GM18909 (cell line): ENCODE measurements around the gene PTPN11.
A peak's percentile ranks its signal among the peaks of the same experiment; 100 is the strongest.
"Not testable (repeated sequence)": the region's sequence is repeated elsewhere in the genome, so short reads cannot be mapped to it uniquely, and the experiment has no call there.

Experiments
- ATAC-seq: cut with Tn5 transposase; IDR thresholded peaks from one replicate; pipeline ENCODE4 v1.9.1; 2021; ENCODE audit warnings: mild to moderate bottlenecking; ENCODE audit not compliant: unreplicated experiment, poor library complexity

PTPN11 gene

DNA sequence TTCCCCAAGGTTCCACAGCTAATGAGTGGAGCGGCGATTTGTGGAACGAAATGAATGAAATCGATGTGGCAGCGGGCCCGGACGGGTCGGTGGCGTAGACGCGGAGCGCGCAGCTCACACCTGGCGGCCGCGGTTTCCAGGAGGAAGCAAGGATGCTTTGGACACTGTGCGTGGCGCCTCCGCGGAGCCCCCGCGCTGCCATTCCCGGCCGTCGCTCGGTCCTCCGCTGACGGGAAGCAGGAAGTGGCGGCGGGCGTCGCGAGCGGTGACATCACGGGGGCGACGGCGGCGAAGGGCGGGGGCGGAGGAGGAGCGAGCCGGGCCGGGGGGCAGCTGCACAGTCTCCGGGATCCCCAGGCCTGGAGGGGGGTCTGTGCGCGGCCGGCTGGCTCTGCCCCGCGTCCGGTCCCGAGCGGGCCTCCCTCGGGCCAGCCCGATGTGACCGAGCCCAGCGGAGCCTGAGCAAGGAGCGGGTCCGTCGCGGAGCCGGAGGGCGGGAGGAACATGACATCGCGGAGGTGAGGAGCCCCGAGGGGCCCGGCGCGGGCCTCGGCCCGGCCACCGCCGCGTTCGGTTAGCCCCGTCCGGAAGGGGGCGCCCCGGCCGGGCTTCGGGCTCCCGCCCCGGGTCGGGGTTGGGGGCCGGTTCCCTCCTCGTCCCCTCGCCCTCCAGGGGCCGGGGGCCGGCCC, at the start of gene PTPN11:
TSS of gene PTPN11 (plus strand) at position 340 of the 689 bp plus-strand sequence. CDS start at position 505, 165 bp downstream.
- ATAC-seq: peak; percentile 79

DNA sequence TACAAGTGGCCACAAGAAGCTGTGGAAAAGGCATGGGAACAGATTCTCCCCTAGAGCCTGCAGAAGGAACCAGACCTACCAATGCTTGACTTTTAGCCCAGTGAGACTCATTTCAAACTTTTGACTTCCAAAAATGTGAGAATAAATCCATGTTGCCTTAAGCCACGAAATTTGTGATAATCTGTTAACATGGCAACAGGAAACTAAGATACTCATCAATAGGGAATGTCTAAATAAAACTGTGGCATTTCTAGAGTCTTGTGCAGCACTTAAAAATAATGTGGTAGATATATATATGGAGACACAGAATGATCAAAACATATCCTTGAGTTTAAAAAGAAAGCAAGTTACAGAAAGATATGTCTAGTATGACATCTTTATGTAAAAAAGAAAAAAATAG, 48.5 kb upstream of the PTPN11 start:
- ATAC-seq: no peak

DNA sequence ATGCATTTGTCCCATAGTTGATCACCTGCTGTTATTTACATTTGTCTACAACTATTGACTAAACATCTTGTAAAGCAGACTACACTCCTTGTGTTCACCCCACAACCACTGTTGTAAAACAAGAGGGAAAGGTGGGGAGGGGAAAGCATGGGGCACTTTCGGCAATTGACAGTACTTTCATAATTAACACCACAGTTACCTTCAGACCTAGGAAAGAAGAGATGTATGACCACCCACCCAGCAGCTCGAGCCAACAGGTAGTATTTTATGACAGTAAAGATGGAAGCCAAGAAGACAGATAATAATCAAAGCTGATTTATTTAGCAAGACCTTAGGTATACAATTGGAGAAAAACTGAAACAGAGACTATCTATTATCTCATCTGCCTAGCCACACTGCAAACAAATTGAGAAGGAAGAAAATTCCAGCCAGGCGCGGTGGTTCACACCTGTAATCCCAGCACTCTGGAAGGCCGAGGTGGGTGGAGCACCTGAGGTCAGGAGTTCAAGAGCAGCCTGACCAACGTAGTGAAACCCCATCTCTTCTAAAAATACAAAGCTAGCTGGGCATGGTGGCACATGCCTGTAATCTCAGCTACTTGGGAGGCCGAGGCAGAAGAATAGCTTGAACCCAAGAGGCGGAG, 47.8 kb upstream of the PTPN11 start:
- ATAC-seq: no peak

DNA sequence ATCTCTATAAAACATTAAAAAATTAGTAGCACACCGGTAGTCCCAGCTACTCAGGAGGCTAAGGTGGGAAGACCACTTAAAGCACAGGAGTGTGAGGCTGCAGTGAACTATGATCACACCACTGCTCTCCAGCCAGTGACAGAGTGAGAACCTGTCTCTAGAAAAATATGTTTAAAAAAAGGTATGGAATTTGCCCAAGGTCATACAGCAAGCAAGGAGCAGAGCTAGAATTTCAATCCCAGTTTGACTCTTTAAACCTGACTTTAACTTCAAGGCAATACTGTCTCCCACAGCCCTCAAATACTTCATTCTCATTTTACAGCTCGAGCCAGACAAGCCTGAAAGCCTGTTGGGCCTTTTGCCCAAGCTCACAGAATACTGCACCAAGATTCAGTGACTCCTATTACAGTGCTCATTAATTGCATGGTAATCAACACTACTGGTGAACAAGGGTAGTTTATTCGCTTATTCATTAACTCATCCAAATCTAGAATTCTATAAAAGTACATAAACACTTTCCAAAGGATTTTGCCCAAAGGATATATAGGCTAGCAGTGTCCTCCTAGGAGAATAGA, 44.5 kb upstream of the PTPN11 start:
- ATAC-seq: no peak

DNA sequence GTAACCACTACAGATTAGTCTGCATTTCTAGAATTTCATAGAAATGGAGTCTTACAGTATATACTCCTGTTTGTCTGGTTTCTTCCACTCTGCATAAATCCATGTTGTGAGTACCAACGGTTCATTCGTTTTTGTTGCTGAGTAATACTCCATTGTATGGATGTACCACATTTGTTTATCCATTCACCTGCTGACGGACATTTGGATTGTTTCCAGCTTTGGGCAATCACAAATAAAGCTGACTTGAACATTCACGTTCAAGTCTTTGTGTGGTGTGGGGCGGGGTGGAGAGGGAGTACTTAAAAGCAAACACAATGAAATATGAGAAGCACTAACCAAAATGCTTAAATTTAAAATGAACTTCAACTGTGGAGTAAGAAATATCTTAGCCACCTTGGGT, 43.6 kb upstream of the PTPN11 start:
- ATAC-seq: no peak

DNA sequence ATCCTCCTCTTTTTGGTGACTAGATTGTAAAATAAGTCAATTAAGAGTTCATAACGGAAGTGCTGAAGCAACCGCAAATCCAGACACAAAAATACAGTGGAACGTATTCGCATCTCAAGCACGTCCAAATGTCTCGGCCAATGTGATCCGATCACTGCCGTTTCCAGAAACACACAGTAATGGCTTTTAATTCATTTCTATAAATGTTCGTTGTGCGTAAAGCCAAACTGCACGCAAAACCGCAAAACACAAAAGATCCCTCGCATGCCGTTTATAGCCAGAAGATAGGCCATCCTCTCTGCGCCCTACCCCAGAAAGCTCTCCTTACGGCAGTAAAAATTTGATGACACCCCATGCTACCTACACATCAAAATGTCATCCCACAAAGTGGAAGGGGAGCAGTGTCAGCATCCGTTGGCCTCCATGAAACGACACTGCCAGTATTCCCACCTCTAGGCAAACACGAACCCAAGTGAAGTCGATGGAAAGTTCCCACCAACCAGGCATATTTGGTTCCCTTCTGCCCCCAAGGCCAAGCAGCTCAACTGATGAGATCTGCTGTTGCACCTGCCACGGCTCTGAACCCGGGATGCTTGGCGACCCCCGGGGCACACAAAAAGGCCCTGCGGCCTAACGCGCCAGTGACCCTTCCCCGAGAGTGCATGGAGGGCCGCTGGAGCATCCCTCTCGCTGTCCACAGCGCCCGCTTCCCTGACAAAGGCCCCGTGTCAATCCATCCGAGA, 37.9 kb upstream of the PTPN11 start:
- ATAC-seq: no peak

DNA sequence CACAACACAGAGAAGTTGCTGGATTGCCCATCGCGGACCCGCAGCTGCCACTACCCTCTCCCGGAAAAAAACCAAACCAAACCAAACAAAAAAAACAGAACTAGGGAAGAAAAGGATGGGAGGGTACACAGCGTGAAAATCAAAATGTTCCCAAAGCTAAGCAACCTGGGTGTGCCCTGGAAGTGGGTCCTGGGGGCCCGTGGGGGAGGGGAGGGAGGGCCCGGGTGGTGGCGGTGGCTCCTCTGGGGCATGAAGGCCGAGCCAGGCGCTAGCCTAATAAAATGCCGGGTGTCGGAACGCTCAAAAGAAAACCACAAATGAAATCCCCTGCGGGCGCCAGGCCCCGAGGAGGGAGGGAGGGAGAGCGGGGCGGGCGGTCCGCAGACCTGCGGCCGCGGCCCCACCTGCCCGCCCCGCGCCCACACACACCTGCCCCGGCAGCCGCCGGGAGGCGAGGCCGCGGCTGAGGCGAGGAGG, 37.3 kb upstream of the PTPN11 start:
- ATAC-seq: peak; percentile 55

DNA sequence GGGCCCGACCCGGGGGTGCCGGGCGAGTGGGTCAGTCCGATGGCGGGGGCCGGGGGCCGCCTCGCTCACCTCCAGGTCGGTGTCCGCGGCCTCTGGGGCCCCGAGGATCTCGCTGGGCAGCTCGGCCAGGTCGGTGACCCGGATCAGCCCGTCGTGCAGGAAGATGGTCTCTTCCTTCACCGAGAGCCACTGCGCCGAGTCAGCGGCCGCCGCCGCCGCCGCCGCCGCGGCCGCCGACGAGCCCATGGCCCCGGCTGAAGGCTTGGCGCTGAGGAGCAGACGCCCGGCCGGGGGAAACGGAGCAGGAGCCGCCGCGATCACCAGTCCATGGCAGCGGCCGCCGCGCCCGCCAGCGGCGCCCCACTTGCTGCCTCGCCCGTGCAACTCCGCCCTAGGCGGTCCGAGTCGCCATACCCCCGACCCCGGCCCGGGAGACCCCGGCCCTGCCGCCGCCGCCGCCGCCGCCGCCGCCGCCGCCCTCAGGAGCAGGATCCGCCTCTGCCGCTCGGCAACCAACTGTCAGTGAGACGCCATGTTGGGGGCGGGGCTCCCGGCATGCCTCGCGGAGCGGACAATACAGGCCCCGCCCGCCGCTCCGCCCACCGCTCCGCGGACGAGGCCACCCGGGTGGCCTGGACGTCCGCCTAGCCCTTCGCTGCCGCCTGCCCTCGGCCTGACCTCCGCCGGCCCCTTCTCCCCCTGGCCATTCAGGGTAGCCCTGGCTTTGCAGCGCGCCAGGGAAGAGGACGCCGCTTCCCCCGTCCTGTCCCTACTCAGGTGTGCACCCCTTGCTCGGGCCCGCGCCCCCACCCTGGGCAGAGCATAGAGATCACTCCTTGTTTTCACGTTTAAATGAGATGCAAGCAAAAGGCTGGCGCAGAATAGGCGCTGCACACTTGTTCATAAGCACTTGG, 36.6 kb upstream of the PTPN11 start, which contains the start of gene HECTD4:
TSS of gene HECTD4 (minus strand) at position 549 of the 914 bp plus-strand sequence. CDS start at position 246, 303 bp downstream.
- peak; percentile 91 for ATAC-seq

DNA sequence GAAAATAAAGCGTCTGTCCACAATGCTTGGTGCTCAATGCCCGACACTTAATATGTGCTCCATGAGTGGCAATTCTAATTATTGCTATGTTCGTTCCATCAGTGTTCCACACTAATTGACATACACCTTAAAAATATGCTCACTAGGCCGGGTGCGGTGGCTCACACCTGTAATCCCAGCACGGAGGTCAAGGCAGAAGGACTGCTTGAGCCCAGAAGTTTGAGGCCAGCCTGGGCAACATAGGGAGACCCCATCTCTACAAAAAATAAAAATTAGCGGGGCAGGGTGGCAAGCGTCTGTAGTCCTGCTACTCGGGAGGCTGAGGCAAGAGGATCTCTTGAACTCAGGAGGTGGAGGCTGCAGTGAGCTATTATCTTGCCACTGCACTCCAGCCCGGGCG, 35.9 kb upstream of the PTPN11 start:
- no peak for ATAC-seq

DNA sequence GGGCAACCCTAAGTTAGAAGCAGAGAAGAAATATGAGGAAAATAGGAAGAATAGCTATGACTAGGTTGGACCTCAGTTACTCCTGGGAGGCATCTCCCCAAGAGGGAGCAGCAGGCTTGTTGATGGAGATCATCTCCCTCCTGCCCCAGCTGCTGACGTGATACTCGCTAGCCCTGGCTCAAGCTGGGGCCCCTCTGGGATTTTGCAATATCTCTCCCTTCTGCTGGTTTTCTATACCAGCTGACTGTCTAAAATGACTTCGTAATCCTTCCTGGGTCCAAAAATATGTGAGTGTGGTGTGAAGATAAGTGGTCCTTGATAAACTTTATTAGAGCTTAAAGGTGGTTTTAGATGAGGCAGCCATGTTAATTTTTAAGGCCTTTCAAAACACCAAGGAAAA, 32.0 kb upstream of the PTPN11 start:
- no peak for ATAC-seq

DNA sequence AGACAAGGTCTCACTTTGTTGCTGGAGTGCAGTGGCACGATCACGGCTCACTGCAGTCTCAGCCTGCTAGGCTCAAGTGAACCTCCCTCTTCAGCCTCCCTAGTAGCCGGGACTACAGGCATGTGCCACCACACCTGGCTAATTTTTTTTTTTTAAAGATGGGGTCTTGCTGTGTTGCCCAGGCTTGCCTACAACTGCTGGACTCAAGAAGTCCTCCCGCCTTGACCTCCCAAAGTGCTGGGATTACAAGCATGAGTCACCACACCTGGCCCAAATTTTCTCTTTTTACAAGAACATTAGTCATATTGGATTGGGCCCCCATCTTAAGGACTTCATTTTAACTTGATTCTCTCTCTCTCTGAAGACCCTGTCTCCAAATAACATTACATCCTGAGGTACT, 29.5 kb upstream of the PTPN11 start:
- ATAC-seq: no peak

DNA sequence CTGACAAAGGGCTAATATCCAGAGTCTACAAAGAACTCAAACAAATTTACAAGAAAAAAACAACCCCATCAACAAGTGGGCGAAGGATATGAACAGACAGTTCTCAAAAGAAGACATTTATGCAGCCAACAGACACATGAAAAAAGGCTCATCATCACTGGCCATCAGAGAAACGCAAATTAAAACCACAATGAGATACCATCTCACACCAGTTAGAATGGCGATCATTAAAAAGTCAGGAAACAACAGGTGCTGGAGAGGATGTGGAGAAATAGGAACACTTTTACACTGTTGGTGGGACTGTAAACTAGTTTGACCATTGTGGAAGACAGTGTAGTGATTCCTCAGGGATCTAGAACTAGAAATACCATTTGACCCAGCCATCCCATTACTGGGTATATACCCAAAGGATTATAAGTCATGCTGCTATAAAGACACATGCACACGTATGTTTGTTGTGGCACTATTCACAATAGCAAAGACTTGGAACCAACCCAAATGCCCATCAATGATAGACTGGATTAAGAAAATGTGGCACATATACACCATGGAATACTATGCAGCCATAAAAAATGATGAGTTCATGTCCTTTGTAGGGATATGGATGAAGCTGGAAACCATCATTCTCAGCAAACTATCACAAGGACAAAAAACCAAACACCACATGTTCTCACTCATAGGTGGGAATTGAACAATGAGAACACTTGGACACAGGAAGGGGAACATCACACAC, 28.7 kb upstream of the PTPN11 start:
- not testable (repeated sequence) for ATAC-seq

DNA sequence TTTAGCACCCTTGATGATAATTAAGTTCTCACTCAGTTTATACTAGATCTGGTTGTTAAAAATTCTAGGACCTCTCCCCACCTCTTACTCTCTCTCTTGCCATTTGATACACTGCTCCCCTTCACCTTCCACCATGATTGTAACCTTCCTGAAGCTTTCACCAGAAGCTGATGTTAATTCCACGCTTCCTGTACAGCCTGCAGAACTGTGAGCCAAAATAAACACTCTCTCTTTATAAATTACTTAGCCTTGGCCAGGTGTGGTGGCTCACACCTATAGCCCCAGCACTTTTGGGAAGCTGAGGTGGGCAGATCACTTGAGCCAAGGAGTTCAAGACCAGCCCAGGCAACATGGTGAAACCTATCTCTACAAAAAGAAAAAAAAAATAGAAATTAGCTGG, 25.4 kb upstream of the PTPN11 start:
- no peak for ATAC-seq

DNA sequence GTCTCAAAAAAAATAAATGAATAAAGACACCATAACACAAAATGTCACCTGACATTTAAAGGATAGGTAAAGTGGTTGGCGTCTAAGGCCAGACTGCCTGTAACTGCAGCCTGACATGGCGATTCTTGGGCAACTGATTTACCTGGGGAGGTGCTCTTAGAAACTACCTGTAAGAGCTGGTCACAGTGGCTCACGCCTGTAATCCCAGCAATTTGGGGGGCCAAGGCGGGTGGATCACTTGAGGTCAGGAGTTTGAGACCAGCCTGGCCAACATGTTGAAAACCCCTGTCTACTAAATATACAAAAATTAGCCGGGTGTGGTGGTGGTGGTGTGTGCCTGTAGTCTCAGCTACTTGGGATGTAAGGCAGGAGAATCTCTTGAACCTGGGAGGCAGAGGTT, 17.7 kb upstream of the PTPN11 start:
- no peak for ATAC-seq

DNA sequence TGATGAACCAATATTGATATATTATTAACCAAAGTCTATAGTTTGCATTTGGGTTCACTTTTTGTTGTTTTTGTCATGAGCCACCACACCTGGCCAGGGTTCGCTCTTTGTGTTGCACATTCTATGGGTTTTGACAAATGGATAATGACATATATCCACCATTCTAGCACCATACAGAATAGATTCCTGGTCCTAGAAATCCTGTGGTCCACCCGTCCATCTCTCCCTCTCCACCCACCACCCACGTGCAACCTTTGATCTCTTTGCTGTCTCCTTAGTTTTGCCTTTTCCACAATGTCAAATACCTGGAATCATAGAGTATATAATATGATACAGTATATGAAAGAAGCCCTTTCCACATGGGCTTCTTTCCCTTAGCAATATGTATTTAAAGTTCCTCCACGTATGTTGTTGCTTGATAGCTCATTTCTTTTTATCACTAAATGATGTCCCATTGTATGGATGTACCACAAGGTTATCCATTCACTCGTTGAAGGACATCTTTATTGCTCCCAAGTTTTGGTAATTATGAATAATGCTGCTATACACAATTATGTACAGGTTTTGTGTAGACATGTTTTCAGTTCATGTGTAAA, 16.7 kb upstream of the PTPN11 start:
- ATAC-seq: no peak

DNA sequence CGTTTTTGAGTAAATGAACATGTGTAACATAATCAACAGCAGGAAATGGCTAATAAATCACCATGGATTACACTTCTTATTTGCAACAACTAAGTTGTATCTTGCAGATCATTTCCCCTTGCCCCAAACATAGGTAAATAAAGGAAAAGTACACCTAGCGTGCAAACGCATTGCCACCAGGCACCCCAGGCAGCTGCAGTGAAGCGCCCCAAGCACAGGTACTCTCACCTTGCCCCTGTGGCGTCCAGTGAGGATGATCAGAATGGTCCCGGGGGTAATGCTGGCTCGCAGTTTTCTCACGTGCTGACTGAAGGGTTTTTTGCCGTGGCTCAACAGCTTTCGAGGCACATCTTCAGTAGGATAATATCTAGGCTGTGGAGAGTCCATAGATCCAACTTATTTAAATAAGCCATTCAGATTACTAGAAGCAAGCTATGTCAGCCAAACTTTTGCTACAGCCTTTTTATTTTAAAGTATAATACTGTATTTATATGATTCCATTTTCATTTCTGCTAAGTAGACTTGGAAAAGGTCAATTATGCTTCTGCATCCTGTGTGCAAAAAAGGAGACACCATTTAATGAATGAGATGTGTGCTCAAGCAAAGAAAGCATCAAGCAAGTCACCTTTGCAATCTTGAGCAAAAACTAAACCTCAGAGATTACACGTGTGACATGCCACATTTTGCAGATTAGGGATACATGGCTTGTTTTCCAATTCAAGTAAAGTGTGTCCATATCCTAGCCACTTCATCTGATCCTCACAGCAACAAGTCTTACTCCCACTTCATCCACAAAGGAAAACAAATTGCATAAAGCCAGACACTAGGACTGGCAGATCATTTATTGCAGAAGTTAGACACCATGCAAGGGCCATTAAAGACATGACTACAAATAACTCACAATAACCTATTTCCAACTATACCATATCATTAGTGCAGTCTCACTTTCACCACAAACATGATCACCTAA, 11.9 kb upstream of the PTPN11 start:
- ATAC-seq: no peak

DNA sequence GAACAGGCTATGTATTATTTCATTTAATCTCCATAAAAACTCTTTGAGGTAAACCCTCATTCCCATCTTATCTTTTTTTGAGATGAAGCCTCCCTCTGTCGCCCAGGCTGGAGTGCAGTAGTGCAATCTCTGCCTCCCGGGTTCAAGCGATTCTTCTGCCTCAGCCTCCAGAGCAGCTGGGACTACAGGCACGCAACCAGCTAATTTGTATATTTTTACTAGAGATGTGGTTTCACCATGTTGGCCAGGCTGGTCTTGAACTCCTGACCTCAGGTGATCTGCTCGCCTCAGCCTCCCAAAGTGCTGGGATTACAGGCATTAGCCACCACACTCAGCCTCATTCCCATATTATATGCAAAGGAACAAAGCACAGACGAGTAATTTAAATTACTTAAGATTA, 11.1 kb upstream of the PTPN11 start:
- ATAC-seq: not testable (repeated sequence)

DNA sequence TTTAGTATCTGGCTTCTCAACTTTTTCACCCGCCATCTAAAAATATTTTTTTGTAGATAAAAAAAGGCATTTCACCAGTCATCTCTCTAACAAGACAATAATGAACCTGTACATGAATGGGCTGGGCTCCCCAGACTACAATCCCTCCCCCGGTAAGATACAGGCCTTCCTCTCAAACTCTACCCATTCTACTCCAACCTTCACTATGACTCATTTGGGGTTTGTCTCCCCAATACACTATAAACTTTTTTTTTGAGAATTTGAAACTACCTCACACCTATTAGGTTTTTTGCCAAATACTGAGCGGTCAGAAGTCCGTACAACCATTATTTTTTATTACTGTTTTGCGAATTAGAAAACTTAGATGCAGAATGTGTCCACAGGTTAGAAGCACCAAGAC, 10.1 kb upstream of the PTPN11 start:
- no peak for ATAC-seq
